H1 (cell line): Measurements from ENCODE around the gene PSMB1. TPM values are rescaled to one million over a fixed set of nuclear protein-coding genes. Genes with fewer than 3 reads are reported as not detected.

ENCODE experiments used
- MAFK ChIP-seq: IDR thresholded peaks from 2 replicates; pipeline ENCODE4 v1.6.1; 2012; ENCODE audit warnings: low read depth, mild to moderate bottlenecking, improper control_type of control experiment, low read length
- SIN3A ChIP-seq, 2 experiments: IDR thresholded peaks in 1 of 2; conservative IDR thresholded peaks in 1 of 2; 2 replicates each; pipeline ENCODE4 v1.6.1; 2011 to 2012; ENCODE audit warnings: low read length in 2 of 2, improper control_type of control experiment in 1 of 2, low read depth in 1 of 2, mild to moderate bottlenecking in 1 of 2
- polyA plus RNA-seq, 7 experiments: library from polyadenylated mRNA; depleted of rRNA in 3 of 7; stranded (reverse) in 5 of 7; unstranded in 2 of 7; fragments of >200 nt in 5 of 7; fragments of 200-250 nt in 2 of 7; gene quantifications; 1 replicate in 5 of 7; 2 replicates in 1 of 7; 4 replicates in 1 of 7; pipeline versions ENCODE4 v1.2.1 to v1.2.3, GENCODE V29; 2011 to 2013; ENCODE audit warnings: missing spikeins in 2 of 7, mixed read lengths in 2 of 7
- total RNA-seq: library from RNA; stranded (reverse); fragmentation: NEBNext Ultra II Directional; extraction: Animal tissue kit (Norgen Biotek cat#: 25700); gene quantifications from 2 replicates; pipeline ENCODE4 v1.2.1, GENCODE V29; 2021

PSMB1 gene
- total and polyA plus RNA-seq, 2 of the 8 experiments (the other 6 are each of a cell fraction or from before 2014, with no cell fraction given): 237 to 609 TPM

- TF ChIP-seq SIN3A (conservative IDR thresholded peaks at IDR 0.05 in 1 of 2, IDR thresholded peaks at IDR 0.05 in 1 of 2; ENCODE audit: low read depth in 1 of 2, low read length in 2 of 2): no peak
- no peak for TF ChIP-seq MAFK
- TF ChIP-seq, all 59 proteins: peak for 0
Observed at GRCh38 chr6:170485159-170485558, 67.9 kb downstream of the PSMB1 start (continued).

Other genes starting within 250 kb of the PSMB1 start
- 12.0 and 12.5 TPM in 2 replicates for gene FAM120B, start 246.5 kb downstream of the PSMB1 start, total RNA-seq
- gene FAM120B, start 246.5 kb downstream of the PSMB1 start, polyA plus RNA-seq (2011; rRNA removed): 4.2 and 5.1 TPM in 2 replicates
- 17.9 and 20.9 TPM in 2 replicates for gene TBP, start 1.1 kb upstream of the PSMB1 start, total RNA-seq
- gene TBP, start 1.1 kb upstream of the PSMB1 start, polyA plus RNA-seq (2011; rRNA removed): 17.2 and 21.4 TPM in 2 replicates
- 104 and 116 TPM in 2 replicates for gene PDCD2, start 31.3 kb upstream of the PSMB1 start, total RNA-seq
- gene PDCD2, start 31.3 kb upstream of the PSMB1 start, polyA plus RNA-seq (2011; rRNA removed): 58.7 and 74.1 TPM in 2 replicates